GM21381 (cell line): ENCODE results near the gene RAD23B.
"Not testable (repeated sequence)": the region's sequence is repeated elsewhere in the genome, so short reads cannot be mapped to it uniquely, and the experiment has no call there.

Source experiments
- ATAC-seq: cut with Tn5 transposase; IDR thresholded peaks from one replicate; pipeline ENCODE4 v1.9.1; 2021; ENCODE audit warnings: mild to moderate bottlenecking, moderate library complexity; ENCODE audit not compliant: unreplicated experiment

Gene RAD23B

DNA sequence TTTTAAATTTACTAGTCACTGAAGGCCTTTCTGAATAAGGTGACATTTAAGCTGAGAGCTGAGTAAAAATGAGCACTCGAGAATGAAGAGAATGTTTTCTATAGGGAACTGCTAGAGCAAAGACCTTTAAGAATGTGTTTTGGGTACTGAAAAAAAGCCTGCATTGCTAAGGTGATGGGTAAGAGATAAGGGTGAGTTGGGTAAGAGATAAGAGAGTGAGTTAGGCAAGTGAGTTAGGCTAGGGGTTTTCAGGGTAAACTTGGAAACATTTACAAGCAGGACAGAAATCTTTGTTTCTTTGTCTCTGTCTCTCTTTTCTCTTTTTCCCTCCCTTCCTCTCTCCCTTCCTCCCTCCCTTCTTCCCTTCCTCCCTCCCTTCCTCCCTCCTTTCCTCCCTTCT lies 5.6 kb downstream of the RAD23B start:
- no peak for ATAC-seq

GRCh38 chr9:107290619-107291018 lies 7.5 kb downstream of the RAD23B start:
- ATAC-seq: no peak

DNA sequence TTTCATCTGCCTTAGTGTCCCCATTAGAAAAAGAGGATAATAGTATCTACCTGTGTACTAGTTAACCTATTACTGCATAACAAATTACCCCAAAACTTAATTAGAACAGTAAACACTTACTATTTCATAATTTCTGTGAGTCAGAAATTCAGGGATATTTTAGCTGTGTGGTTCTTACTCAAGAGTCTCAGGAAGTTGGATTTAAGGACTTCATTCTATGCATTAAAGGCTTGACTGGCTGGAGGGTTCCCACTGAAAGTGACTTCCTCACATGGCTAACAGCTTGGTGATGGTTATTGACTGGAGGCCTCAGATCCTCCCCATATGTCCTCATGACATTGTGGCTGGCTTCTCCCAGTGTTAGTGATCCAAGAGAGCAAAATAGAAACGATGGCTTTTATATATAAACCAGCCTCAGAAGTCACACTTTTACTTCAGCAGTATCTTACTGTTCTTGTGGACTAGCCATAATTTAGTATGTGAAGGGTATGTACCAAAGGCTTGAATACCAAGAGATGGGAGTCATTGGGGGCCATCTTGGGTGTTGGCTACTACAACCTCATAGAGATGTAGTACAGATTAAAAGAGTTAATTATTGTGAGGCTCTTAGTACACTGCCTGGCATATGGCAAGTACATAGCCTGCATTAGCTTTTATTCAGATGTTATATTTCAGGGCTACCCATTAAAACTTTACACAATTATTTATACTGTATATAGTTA lies 9.9 kb downstream of the RAD23B start:
- no peak for ATAC-seq

GRCh38 chr9:107293543-107294085 lies 10.5 kb downstream of the RAD23B start:
- no peak for ATAC-seq

DNA sequence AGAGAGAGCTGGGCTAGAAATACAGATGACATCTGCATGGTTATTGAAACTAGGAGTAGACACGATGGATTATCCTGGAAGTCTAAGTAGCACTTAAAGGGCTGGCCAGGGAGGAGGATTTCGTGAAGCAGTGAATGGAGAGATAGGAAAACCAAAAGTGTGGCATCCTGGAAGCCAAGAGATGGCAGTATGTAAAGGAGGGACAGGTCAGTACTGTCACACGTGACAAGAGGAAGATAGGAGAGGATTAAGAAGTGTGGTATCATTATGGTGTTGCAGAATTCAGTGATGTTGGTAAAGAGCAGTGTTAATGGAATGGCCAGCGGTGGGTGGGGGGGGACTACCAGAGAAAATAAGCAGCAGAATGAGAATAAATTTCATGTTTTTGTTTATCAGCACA lies 11.7 kb downstream of the RAD23B start:
- ATAC-seq: no peak

DNA sequence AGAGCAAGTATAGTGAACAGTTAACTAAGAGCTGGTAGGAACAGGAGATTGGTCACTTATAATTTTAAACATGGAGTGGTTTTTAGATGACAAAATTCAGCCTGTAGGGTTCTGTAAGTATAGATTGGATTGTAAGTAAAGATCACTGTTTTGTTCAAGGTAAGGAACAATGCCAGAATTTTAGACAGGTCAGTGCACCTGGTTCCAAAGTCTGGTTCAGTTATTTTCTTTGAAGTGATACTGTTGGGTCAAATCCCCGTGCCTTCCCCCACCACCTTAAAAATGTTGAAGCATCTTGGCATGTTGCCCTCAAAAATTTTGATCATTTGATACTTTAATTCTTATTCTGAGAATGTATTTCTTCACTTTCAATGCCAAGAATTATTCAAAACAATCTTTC lies 12.9 kb downstream of the RAD23B start:
- ATAC-seq: no peak

GRCh38 chr9:107296592-107296991 lies 13.5 kb downstream of the RAD23B start:
- ATAC-seq: not testable (repeated sequence)

- ATAC-seq: no peak
Measured at GRCh38 chr9:107299437-107299836, 16.4 kb downstream of the RAD23B start.

DNA sequence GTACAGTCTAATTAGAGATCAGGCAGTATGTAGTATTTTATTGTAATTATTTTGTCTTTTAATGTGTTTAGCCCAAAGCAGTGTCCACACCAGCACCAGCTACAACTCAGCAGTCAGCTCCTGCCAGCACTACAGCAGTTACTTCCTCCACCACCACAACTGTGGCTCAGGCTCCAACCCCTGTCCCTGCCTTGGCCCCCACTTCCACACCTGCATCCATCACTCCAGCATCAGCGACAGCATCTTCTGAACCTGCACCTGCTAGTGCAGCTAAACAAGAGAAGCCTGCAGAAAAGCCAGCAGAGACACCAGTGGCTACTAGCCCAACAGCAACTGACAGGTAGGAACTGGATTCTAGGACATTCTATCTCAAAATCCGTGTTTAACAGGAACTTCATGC lies 23.2 kb downstream of the RAD23B start:
- no peak for ATAC-seq

GRCh38 chr9:107307331-107307730 lies 24.3 kb downstream of the RAD23B start:
- no peak for ATAC-seq

GRCh38 chr9:107308461-107308860 lies 25.4 kb downstream of the RAD23B start:
- no peak for ATAC-seq

DNA sequence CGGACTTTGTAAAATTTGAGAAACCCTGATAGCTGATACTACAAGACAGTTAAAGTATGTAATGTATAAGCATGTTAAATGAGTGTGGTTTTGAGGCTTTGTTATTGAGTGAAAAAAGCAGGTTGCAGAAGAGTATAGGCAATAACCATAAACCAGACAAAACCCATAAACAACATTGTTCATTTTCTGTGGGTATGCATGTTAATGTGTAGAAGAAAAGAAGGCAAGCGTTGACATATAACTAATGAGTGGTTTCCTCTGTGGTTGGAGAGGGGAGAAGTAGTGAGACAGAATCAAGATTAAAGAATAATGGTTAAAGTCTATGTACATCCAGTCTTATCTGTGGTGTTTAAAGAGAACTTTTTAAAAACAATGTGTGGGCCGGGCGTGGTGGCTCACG lies 26.2 kb downstream of the RAD23B start:
- ATAC-seq: peak; percentile 86

- ATAC-seq: no peak
Measured at GRCh38 chr9:107312376-107313050, 29.4 kb downstream of the RAD23B start.

- ATAC-seq: no peak
Measured at GRCh38 chr9:107313555-107314096, 30.5 kb downstream of the RAD23B start.

- no peak for ATAC-seq
Measured at GRCh38 chr9:107314763-107315162, 31.7 kb downstream of the RAD23B start.

DNA sequence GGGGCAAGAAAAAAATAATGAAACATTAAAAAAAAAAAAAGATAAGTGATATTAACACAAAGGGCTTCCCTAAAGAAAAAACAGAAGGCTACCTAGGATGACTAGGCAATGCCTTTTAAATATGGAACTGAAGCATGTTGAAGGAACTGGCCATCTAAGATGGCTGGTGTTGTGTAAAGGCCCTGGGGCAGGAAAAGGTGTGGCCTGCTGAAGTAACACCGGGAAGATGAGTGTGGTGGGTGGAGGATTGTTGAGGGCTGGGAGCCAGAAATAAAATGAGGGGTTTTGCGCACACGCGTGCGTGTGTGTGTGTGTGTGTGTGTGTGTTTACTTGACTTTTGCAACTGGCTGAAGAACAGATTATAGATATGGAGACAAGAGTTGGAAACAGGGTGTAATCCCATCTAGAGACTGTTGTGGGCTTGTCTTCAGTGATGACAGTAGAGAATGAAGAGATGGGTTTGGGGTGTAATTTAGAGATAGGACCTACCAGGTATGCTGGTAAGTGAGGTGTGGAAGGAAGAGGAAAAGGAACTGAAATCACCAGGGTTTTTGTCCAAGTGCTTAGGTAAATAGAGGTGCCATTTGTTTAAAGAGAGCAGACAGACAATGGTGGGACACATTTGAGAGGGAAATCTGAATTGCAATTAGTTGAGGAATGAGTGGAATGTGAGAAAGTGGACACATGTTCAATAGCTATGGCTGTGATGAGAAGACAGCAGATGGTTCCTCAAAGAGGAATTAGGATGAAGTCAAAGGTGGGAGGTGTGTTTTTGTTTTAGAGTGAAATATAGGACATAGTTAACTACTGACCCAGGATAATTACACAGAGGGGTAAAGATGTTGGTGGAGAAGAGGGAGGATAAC lies 33.9 kb downstream of the RAD23B start:
- no peak for ATAC-seq

DNA sequence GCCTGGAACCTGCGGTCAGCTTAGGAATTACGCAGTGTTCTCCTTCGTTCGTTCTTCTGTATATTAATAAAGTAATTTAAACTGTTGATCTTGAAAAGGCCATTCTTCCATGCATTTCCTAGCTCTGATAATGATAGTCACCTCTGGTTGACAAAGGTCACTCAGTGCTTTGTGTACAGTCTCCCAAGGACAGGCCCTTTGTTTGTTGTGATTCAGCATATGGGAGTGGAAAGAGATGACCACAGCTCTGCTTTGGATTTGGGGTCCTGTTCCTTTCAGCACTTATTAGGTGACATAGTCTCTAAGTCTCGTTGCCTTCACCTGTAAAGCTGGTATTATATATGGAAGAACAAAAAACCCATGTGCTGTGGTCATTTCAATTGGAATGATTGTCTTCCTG lies 39.6 kb downstream of the RAD23B start:
- no peak for ATAC-seq

DNA sequence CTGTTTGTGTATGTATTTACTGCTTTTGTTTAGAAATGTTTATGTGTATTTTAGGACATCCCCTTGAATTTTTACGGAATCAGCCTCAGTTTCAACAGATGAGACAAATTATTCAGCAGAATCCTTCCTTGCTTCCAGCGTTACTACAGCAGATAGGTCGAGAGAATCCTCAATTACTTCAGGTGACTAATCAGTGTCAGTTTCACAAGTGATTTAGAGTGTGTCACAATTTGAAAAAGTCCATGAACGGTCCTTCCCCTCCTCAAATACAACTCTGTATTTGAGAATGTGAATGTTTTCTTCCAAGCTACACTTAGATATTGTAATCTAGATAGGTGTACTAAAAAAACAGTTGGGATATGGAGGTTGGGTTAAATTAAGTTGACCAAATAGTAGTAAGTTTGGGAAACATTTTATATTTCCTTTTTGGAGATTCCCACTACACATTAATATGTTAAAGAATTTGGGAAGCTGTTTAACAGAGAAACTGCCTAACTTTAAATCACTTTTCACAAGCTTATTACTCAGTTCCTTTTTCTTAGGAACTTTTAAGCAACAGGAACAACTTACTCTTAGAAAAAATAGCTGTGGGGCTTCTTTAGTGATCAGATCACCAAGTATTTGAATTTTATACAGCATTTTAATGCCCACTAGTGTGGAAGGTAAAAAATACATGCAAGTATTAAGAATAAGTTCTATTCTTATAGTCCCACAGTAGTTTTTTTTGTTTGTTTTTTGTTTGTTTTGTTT lies 40.9 kb downstream of the RAD23B start:
- ATAC-seq: no peak

DNA sequence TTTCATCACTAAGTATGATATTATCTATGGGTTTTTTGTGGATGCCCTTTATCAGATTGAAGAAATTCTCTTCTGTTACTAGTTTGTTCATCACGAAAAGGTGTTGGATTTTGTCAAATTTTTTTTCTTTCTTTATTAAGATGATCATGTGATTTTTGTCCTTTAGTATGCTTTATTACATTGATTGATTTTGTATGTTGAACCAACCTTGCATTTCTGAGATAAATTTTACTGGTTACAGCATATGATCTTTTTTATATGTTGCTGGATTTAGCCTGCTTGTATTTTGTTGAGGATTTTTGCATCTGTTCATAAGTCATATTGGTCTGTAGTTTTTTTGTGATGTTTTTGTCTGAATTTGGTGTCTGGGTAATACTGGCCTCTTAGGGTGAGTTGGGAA lies 42.8 kb downstream of the RAD23B start:
- ATAC-seq: no peak

GRCh38 chr9:107328510-107328909 lies 45.4 kb downstream of the RAD23B start:
- ATAC-seq: no peak
